Measurements from ENCODE around the gene GLI3. TPM values are rescaled to one million over a fixed set of nuclear protein-coding genes. Genes with fewer than 3 reads are reported as not detected.

The GLI3 gene
- total RNA-seq, 1 donor from 2014 or later = 136 TPM

DNA sequence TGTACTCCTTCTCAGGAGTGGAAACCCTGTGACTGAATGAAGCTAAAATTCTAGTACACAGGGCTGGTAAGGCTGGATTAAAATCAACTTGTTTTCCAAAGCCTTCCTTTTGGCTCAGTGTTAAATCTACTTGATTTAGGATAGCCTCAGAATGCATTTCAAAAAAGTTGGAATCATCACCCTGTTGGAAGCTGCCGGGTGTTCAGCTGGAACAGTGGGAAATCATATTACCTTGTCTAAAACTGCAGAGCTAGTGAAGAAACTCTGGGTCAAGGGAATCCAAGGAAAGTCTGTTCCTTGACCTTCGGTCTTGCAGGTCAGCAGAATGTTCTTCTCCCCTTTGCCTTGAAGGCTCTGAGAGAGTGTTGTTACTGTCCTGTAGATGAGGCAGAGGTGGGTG lies 282.0 kb downstream of the GLI3 start:
- H3K4me1 Mint-ChIP-seq = peaks cover 21% of the 10 kb centered on the region
- H3K27me3 Mint-ChIP-seq (ENCODE audit: low read depth) = no peaks in the 10 kb centered on the region
- H3K9me3 Mint-ChIP-seq = peaks cover 2% of the 10 kb centered on the region
- H3K27ac Mint-ChIP-seq (ENCODE audit: unreplicated experiment) = no peak overlapping the region
- no peak for DNase-seq (ENCODE audit: low read depth, low spot score)
- no peak overlapping the region for H3K4me3 Mint-ChIP-seq
- TF ChIP-seq, protein P1, sequence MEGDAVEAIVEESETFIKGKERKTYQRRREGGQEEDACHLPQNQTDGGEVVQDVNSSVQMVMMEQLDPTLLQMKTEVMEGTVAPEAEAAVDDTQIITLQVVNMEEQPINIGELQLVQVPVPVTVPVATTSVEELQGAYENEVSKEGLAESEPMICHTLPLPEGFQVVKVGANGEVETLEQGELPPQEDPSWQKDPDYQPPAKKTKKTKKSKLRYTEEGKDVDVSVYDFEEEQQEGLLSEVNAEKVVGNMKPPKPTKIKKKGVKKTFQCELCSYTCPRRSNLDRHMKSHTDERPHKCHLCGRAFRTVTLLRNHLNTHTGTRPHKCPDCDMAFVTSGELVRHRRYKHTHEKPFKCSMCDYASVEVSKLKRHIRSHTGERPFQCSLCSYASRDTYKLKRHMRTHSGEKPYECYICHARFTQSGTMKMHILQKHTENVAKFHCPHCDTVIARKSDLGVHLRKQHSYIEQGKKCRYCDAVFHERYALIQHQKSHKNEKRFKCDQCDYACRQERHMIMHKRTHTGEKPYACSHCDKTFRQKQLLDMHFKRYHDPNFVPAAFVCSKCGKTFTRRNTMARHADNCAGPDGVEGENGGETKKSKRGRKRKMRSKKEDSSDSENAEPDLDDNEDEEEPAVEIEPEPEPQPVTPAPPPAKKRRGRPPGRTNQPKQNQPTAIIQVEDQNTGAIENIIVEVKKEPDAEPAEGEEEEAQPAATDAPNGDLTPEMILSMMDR (conservative IDR thresholded peaks at IDR 0.05) = no peak
- peaks cover 7% of the 10 kb centered on the region for H3K36me3 Mint-ChIP-seq (ENCODE audit: low read depth)

DNA sequence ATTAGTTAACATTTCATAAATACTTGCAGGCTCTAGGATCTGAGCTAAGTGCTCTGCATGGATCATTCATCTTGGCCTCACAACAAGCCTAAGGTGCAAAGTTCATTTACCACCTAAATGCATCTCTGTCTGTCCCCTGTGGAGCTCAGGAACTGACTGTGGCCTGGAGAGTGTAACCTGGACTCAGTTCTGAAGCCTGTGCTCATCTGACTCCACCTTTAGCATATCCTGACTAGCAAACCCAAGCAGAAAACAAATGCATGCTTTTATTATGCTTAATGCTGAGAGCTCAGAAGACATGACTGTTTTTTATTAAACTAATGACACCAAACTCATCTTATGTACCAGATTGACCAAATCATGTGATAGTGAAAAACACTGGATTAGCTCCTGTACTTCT lies 288.5 kb downstream of the GLI3 start:
- Mint-ChIP-seq H3K36me3 (ENCODE audit: low read depth) (peaks cover 2% of the 10 kb centered on the region), H3K27ac (ENCODE audit: unreplicated experiment) (no peak overlapping the region), H3K9me3 (no peaks in the 10 kb centered on the region), H3K4me1 (no peaks in the 10 kb centered on the region), H3K27me3 (ENCODE audit: low read depth) (no peaks in the 10 kb centered on the region), H3K4me3 (no peak overlapping the region)
- DNase-seq (ENCODE audit: low read depth, low spot score) = no peak
- TF ChIP-seq, protein P1 (conservative IDR thresholded peaks at IDR 0.05) = no peak

DNA sequence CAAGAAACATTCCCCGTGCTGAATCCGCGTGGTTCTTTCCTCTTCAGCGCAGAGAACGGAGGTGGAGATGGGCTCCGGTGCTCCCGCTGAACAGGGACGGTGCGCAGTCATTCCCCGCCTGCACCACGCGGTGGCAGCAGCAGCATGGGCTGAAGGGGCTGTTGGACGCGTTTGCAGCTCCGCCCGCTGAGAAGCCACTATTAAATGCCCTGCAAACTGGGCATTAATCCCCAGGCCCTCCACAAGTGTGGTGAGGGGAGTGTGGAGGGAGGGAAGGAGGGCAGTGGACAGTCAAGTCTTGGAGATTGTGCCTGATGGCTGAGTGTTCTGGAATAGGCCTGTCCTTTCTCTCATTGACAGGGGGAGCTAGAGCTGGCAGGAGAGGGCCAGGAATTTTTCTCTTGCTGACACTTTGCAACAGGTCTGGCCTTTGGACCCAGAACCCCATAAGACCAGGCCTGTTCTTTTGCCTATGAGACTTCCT lies 293.9 kb downstream of the GLI3 start:
- DNase-seq (ENCODE audit: low read depth, low spot score) = peak; percentile 94
- Mint-ChIP-seq H3K36me3 (ENCODE audit: low read depth) (peaks cover 2% of the 10 kb centered on the region), H3K27ac (ENCODE audit: unreplicated experiment) (peak overlapping the region; percentile 89), H3K9me3 (no peaks in the 10 kb centered on the region), H3K4me1 (peaks cover 11% of the 10 kb centered on the region), H3K4me3 (peak overlapping the region; percentile 64), H3K27me3 (ENCODE audit: low read depth) (peaks cover 12% of the 10 kb centered on the region)
- TF ChIP-seq, protein P1 (conservative IDR thresholded peaks at IDR 0.05) = peak; percentile 98

DNA sequence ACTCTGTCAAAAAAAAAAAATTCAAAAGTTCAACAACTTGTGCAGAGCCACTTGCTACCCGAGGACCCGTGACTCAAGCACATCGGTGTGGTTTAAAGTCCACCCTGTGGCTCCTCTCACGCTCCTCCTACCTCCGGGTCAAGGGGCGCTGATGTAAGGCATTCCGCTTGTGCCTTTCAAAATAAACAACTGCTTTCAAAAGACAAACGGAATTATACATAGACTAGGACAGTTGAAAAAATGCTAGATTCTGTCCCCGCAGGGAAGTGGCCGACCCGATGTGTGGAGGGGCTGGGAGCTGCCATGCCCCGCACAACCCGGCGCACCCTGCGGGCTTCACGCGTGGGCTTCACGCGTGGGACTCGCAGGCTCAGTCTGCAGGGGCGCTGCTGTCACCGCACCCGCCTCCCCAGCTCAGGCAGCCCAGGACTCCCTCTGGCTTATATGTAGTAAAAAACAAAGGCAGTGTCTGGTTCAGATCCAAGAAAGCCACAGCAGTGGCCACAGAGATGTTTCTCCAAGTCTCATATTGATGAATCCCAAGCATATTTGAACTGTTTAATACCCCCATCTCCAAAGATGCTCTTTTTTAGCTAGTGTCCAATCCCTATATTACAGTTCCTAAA lies 294.4 kb downstream of the GLI3 start:
- peaks cover 2% of the 10 kb centered on the region for H3K36me3 Mint-ChIP-seq (ENCODE audit: low read depth)
- H3K9me3 Mint-ChIP-seq = no peaks in the 10 kb centered on the region
- DNase-seq (ENCODE audit: low read depth, low spot score) = no peak
- H3K4me3 Mint-ChIP-seq = peak overlapping the region; percentile 64
- peak overlapping the region; percentile 89 for H3K27ac Mint-ChIP-seq (ENCODE audit: unreplicated experiment)
- TF ChIP-seq, protein P1 (conservative IDR thresholded peaks at IDR 0.05) = no peak
- H3K4me1 Mint-ChIP-seq = peaks cover 11% of the 10 kb centered on the region
- peaks cover 12% of the 10 kb centered on the region for H3K27me3 Mint-ChIP-seq (ENCODE audit: low read depth)

DNA sequence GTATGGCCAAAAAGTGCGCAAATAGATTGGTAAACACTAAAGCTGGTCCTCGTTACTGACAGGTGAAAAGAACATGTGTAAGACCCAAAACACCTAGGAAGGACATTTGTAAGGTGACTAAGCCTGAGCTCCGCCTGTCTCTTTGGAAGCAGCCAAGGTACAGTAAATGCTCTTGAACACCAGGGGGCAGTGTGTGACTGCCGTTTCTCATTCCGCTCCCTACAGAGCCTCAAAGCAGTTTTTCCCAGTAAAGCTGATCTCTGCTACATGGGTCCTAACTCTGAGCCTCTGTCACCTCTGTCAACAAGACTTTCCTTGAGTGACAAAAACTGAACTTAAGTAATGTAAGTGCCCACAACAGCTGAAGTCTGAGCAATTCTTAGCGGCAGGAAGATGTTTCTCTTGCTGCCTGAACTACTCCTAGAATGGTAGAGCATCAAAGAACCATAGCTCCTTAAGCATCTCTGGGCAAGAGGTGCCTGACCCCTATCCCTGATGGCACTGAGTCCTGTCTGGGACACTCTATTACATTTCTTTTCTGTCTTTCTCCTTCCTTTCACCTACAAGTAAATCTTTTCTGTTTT lies 296.2 kb downstream of the GLI3 start:
- no peaks in the 10 kb centered on the region for H3K9me3 Mint-ChIP-seq
- peaks cover 11% of the 10 kb centered on the region for H3K4me1 Mint-ChIP-seq
- H3K4me3 Mint-ChIP-seq = no peak overlapping the region
- TF ChIP-seq, protein P1 (conservative IDR thresholded peaks at IDR 0.05) = peak; percentile 94
- H3K36me3 Mint-ChIP-seq (ENCODE audit: low read depth) = no peaks in the 10 kb centered on the region
- H3K27me3 Mint-ChIP-seq (ENCODE audit: low read depth) = peaks cover 12% of the 10 kb centered on the region
- H3K27ac Mint-ChIP-seq (ENCODE audit: unreplicated experiment) = no peak overlapping the region
- peak; percentile 68 for DNase-seq (ENCODE audit: low read depth, low spot score)

All from neural crest cell (in vitro differentiated cells).